Measurements from ENCODE around the gene SPRED2. TPM values are rescaled to one million over a fixed set of nuclear protein-coding genes. Genes with fewer than 3 reads are reported as not detected.
A peak's percentile ranks its signal among the peaks of the same experiment; 100 is the strongest.

SPRED2 gene
- total and polyA plus RNA-seq, 2 experiments from 2014 or later: 19.7 to 20.3 TPM

GRCh38 chr2:65456886-65457285 lies 24.5 kb upstream of the SPRED2 start:
- H4K20me1 ChIP-seq (ENCODE audit: insufficient read depth): no peaks in the 10 kb centered on the region
- H3K4me1 ChIP-seq (ENCODE audit: insufficient read depth): peaks cover 43% of the 10 kb centered on the region
- no peaks in the 10 kb centered on the region for H3K36me3 ChIP-seq (ENCODE audit: low read depth)
- H3K9me3 ChIP-seq (ENCODE audit: low read depth): no peaks in the 10 kb centered on the region
- H3K9me2 ChIP-seq (ENCODE audit: insufficient read depth): no peaks in the 10 kb centered on the region
- no peaks in the 10 kb centered on the region for H3K27me3 ChIP-seq (replicated peaks; ENCODE audit: insufficient read depth)
- TF ChIP-seq EZH2phosphoT487 (IDR thresholded peaks at IDR 0.05; ENCODE audit: insufficient read depth, low read depth) (no peak), EZH2 (IDR thresholded peaks at IDR 0.05; ENCODE audit: insufficient read depth, poor library complexity, severe bottlenecking) (no peak)
- in situ Hi-C loops (cut with MboI): no loop called here
- H3K79me2 ChIP-seq (ENCODE audit: insufficient read depth): no peaks in the 10 kb centered on the region
- no peak overlapping the region for H3K4me2 ChIP-seq (ENCODE audit: unreplicated experiment)
- no peak overlapping the region for H3K4me3 ChIP-seq
- no peak overlapping the region for H2AFZ ChIP-seq
- H3K9ac ChIP-seq: no peak overlapping the region
- H3F3A ChIP-seq (ENCODE audit: insufficient read depth): peaks cover 37% of the 10 kb centered on the region
- WGBS, 2 experiments (ENCODE audit: low coverage in 1 of 2, low lambda C conversion rate in 2 of 2, missing lambda C conversion rate in 2 of 2): 43 to 54% methylated on average over 2 of the region's 2 CpGs
- peak; percentile 60 for DNase-seq
- H3K27ac ChIP-seq: peak overlapping the region; percentile 66

DNA sequence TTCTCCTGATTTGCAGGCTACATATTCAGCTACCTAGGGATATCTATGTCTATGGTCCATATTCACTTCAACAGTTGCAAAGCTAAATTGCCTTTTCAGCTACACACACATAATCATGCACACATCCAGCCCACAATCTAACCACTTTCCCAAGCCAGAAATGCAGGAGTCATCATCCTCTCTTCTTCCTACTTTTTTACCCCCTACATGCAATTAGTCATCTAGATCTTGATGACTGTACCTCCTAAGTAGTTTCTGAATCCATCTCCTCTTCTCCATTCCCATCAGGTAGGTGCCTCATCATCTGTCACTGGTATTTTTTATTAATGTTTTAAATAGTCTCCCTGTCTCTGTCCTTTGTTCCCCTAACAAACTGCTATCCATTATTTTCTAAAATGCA lies 23.7 kb upstream of the SPRED2 start:
- peak overlapping the region; percentile 41 for H3K4me2 ChIP-seq (ENCODE audit: unreplicated experiment)
- H3K9me3 ChIP-seq (ENCODE audit: low read depth): no peaks in the 10 kb centered on the region
- peaks cover 37% of the 10 kb centered on the region for H3F3A ChIP-seq (ENCODE audit: insufficient read depth)
- peak overlapping the region; percentile 28; the same call in 1 of the 2 replicates for H3K9ac ChIP-seq
- H3K9me2 ChIP-seq (ENCODE audit: insufficient read depth): no peaks in the 10 kb centered on the region
- H3K4me1 ChIP-seq (ENCODE audit: insufficient read depth): peaks cover 43% of the 10 kb centered on the region
- TF ChIP-seq EZH2 (IDR thresholded peaks at IDR 0.05; ENCODE audit: insufficient read depth, poor library complexity, severe bottlenecking) (no peak), EZH2phosphoT487 (IDR thresholded peaks at IDR 0.05; ENCODE audit: insufficient read depth, low read depth) (no peak)
- H3K4me3 ChIP-seq: no peak overlapping the region
- H2AFZ ChIP-seq: no peak overlapping the region
- H3K27ac ChIP-seq: peak overlapping the region; percentile 66
- peak; percentile 92 for DNase-seq
- H4K20me1 ChIP-seq (ENCODE audit: insufficient read depth): no peaks in the 10 kb centered on the region
- no peaks in the 10 kb centered on the region for H3K79me2 ChIP-seq (ENCODE audit: insufficient read depth)
- in situ Hi-C loops (cut with MboI): no loop called here
- no peaks in the 10 kb centered on the region for H3K27me3 ChIP-seq (replicated peaks; ENCODE audit: insufficient read depth)
- no peaks in the 10 kb centered on the region for H3K36me3 ChIP-seq (ENCODE audit: low read depth)

DNA sequence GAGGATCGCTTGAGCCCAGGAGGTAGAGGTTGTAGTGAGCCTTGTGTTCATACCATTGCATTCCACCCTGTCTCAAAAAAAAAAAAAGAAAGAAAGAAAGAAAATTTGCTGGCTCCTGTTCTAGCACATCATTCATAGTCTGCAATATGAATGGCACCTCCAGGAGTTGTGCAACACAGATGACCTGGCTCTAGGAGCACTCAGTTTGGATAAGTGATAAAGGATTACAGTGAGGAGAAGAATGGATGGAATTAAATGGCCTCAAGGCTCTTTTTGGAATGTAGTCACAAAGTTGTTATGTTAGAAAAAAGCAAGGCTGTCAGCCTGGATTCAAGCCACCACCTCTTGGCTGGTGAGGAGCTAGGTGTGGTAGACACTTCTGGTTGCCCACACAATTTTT lies 21.5 kb upstream of the SPRED2 start:
- in situ Hi-C loops (cut with MboI): no loop called here
- no peak overlapping the region for H3K9ac ChIP-seq
- peaks cover 40% of the 10 kb centered on the region for H3K4me1 ChIP-seq (ENCODE audit: insufficient read depth)
- H3K36me3 ChIP-seq (ENCODE audit: low read depth): no peaks in the 10 kb centered on the region
- peak; percentile 59 for DNase-seq
- no peaks in the 10 kb centered on the region for H3K9me2 ChIP-seq (ENCODE audit: insufficient read depth)
- TF ChIP-seq EZH2phosphoT487 (IDR thresholded peaks at IDR 0.05; ENCODE audit: insufficient read depth, low read depth): no peak
- no peak for TF ChIP-seq EZH2 (IDR thresholded peaks at IDR 0.05; ENCODE audit: insufficient read depth, poor library complexity, severe bottlenecking)
- H3K27ac ChIP-seq: 0 out of 2 replicates have a peak overlapping the region, but pooled peaks have one; percentile 18
- no peak overlapping the region for H3K4me2 ChIP-seq (ENCODE audit: unreplicated experiment)
- H3K9me3 ChIP-seq (ENCODE audit: low read depth): no peaks in the 10 kb centered on the region
- peaks cover 37% of the 10 kb centered on the region for H3F3A ChIP-seq (ENCODE audit: insufficient read depth)
- no peaks in the 10 kb centered on the region for H3K79me2 ChIP-seq (ENCODE audit: insufficient read depth)
- no peak overlapping the region for H2AFZ ChIP-seq
- no peak overlapping the region for H3K4me3 ChIP-seq
- H4K20me1 ChIP-seq (ENCODE audit: insufficient read depth): no peaks in the 10 kb centered on the region
- H3K27me3 ChIP-seq (replicated peaks; ENCODE audit: insufficient read depth): no peaks in the 10 kb centered on the region
- WGBS, 2 experiments (ENCODE audit: low coverage in 1 of 2, low lambda C conversion rate in 2 of 2, missing lambda C conversion rate in 2 of 2): 96 to 100% methylated on average over 1 of the region's 1 CpG

DNA sequence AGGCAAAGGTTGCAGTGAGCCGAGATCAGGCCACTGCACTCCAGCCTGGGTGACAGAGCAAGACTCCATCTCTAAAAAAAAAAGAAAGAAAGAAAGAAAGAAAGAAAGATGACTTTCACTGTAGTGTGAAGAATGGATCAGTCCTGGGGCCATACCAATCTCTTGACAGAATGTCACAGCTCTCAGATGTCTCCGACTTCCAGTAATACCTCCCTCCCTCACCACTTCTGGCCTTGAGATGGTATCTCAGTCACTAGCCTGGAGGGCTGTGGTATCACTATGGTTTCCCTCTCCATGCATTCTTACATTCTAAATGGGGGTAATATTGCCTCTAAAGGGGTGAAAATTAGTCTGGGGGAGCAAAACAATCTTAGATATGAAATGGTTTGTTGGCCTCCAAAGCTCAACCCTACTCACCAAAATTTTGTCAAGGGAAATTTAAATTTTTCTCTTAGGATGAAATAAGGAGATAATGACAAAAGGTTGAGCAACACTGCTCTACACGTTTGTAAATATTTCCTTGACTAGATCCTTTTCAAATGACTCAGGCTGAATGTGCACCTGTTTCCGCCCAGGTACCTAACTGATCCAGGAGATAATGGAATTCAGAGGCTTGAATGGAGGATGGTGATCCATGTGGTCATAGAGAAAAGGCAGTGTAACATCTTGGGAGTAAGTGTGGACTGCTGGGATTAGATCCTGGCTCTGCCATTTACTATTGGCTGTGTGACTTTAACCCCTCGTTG lies 19.9 kb upstream of the SPRED2 start:
- Histone ChIP-seq H3K9me3 (ENCODE audit: low read depth) (no peaks in the 10 kb centered on the region), H3K4me1 (ENCODE audit: insufficient read depth) (peaks cover 36% of the 10 kb centered on the region), H3F3A (ENCODE audit: insufficient read depth) (peaks cover 30% of the 10 kb centered on the region), H3K4me3 (no peak overlapping the region), H3K9me2 (ENCODE audit: insufficient read depth) (no peaks in the 10 kb centered on the region), H2AFZ (no peak overlapping the region), H3K36me3 (ENCODE audit: low read depth) (no peaks in the 10 kb centered on the region), H4K20me1 (ENCODE audit: insufficient read depth) (no peaks in the 10 kb centered on the region), H3K27ac (no peak overlapping the region), H3K27me3 (replicated peaks; ENCODE audit: insufficient read depth) (no peaks in the 10 kb centered on the region), H3K79me2 (ENCODE audit: insufficient read depth) (no peaks in the 10 kb centered on the region), H3K4me2 (ENCODE audit: unreplicated experiment) (no peak overlapping the region), H3K9ac (no peak overlapping the region)
- TF ChIP-seq EZH2phosphoT487 (IDR thresholded peaks at IDR 0.05; ENCODE audit: insufficient read depth, low read depth): no peak
- TF ChIP-seq EZH2 (IDR thresholded peaks at IDR 0.05; ENCODE audit: insufficient read depth, poor library complexity, severe bottlenecking): no peak
- DNase-seq: no peak
- 68 to 70% methylated on average over 5 of the region's 5 CpGs for WGBS, 2 experiments (ENCODE audit: low coverage in 1 of 2, low lambda C conversion rate in 2 of 2, missing lambda C conversion rate in 2 of 2)
- in situ Hi-C loops (cut with MboI): no loop called here
